ENCODE measurements around the gene LGALS8.

- TF ChIP-seq CTCF (conservative IDR thresholded peaks at IDR 0.05; ENCODE audit: low read depth, low read length) (no peak), EZH2 (IDR thresholded peaks at IDR 0.05; ENCODE audit: borderline replicate concordance, low read depth, low read length, poor library complexity, severe bottlenecking) (no peak)
Observed at GRCh38 chr1:236484310-236484971, 39.3 kb upstream of the LGALS8 start.

Data from A673 (cell line).